ENCODE data around the gene KLHDC7B.

- TF ChIP-seq CTCF (conservative IDR thresholded peaks at IDR 0.05; ENCODE audit: low read depth, low read length) (no peak), EZH2 (IDR thresholded peaks at IDR 0.05; ENCODE audit: low read length, unreplicated experiment) (no peak)
Observed at GRCh38 chr22:50502096-50502495, 43.6 kb upstream of the KLHDC7B start.
